Breast epithelium (tissue), 3 donors: ENCODE measurements around the gene XAGE3.
"Not testable (repeated sequence)": the region's sequence is repeated elsewhere in the genome, so short reads cannot be mapped to it uniquely, and the experiment has no call there.

Experiments used
- POLR2A ChIP-seq: fragments of 450-650 bp; IDR thresholded peaks from one replicate; pipeline ENCODE4 v1.6.1; 2016; ENCODE audit warnings: antibody characterized with exemption, mild to moderate bottlenecking, moderate library complexity
- POLR2AphosphoS5 ChIP-seq, 3 donors: sonication (generic); formaldehyde crosslinking; IDR thresholded peaks; one replicate each; pipeline ENCODE4 v1.6.1; 2017; ENCODE audit warnings: antibody characterized with exemption in 3 of 3
- TF ChIP-seq, protein P1 (sequence below), 3 donors: fragments of 450-650 bp; IDR thresholded peaks; one replicate each; pipeline ENCODE4 v1.5.1; 2016 to 2017; ENCODE audit warnings: antibody characterized with exemption in 3 of 3, mild to moderate bottlenecking in 3 of 3, moderate library complexity in 3 of 3

DNA sequence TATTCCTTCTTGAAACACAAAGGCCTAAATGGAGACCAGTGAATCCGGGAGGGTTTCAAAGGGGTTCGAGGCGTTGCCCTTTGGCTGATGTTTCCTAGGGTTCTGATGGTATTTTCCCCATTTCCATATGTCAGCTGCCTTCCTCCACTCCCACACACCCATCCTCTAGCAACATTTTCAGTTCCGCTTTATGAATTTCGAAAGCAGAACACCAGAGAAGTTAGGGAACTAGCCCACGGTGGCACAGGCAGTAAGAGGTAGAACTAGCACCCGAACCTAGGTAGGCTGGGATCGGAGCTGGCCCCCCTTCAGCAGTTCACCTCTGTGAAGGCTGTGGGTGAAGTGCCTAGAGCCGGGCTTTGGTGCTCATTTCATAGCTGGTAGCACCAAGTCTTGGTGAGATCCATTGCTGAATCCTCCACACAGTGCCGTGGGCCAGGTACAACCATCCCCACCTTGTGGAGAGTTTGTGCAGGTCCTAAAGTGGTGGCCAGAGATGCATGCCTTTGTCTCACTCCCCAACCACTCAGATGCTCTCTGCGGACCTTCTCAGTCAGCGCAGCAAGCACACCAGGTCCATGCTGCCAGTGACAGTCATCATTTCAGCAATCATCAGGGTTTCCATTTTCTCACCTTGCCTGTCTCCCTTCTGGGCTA lies 41.6 kb upstream of the XAGE3 start:
- TF ChIP-seq, protein P1, sequence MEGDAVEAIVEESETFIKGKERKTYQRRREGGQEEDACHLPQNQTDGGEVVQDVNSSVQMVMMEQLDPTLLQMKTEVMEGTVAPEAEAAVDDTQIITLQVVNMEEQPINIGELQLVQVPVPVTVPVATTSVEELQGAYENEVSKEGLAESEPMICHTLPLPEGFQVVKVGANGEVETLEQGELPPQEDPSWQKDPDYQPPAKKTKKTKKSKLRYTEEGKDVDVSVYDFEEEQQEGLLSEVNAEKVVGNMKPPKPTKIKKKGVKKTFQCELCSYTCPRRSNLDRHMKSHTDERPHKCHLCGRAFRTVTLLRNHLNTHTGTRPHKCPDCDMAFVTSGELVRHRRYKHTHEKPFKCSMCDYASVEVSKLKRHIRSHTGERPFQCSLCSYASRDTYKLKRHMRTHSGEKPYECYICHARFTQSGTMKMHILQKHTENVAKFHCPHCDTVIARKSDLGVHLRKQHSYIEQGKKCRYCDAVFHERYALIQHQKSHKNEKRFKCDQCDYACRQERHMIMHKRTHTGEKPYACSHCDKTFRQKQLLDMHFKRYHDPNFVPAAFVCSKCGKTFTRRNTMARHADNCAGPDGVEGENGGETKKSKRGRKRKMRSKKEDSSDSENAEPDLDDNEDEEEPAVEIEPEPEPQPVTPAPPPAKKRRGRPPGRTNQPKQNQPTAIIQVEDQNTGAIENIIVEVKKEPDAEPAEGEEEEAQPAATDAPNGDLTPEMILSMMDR (IDR thresholded peaks at IDR 0.05), result not testable (repeated sequence)
- not testable (repeated sequence) for TF ChIP-seq POLR2A; POLR2AphosphoS5 (IDR thresholded peaks at IDR 0.05)
